T-helper 2 cell treated with Interferon-gamma antibody and Interleukin-4, amounts not matched to agents 5 μg/mL and 100 μg/mL, for 36 hours (primary cell): ENCODE results near the gene TNFAIP3.
A peak's percentile ranks its signal among the peaks of the same experiment; 100 is the strongest.

Experiments used
- DNase-seq: peaks from one replicate; pipeline ENCODE4 v3.0.0; 2021; ENCODE audit warnings: low spot score
- H3K27ac Mint-ChIP-seq: one replicate; pipeline ENCODE4 v1.8.0; 2021; ENCODE audit warnings: mild to moderate bottlenecking, mixed read lengths
- H3K27me3 Mint-ChIP-seq: one replicate; pipeline ENCODE4 v1.8.0; 2021; ENCODE audit warnings: low read depth, mixed read lengths
- H3K36me3 Mint-ChIP-seq: one replicate; pipeline ENCODE4 v1.8.0; 2021; ENCODE audit warnings: low read depth, mixed read lengths
- H3K4me1 Mint-ChIP-seq: one replicate; pipeline ENCODE4 v1.8.0; 2021; ENCODE audit warnings: low read depth, mixed read lengths
- H3K4me3 Mint-ChIP-seq: one replicate; pipeline ENCODE4 v1.8.0; 2022; ENCODE audit warnings: mild to moderate bottlenecking, moderate library complexity, mixed read lengths
- H3K9me3 Mint-ChIP-seq: one replicate; pipeline ENCODE4 v1.8.0; 2021; ENCODE audit warnings: mixed read lengths

Gene TNFAIP3

GRCh38 chr6:137866914-137867684 lies at the start of gene TNFAIP3:
Gene TNFAIP3, plus strand, starts transcription at chr6:137867259. Its CDS starts 3,969 bp downstream, at chr6:137871228.
- no peaks in the 10 kb centered on the region for H3K9me3 Mint-ChIP-seq
- H3K4me1 Mint-ChIP-seq: peaks cover 42% of the 10 kb centered on the region
- H3K4me3 Mint-ChIP-seq: peak within 1 kb of the TSS; percentile 89
- no peaks in the 10 kb centered on the region for H3K27me3 Mint-ChIP-seq
- peaks cover 29% of the 10 kb centered on the region for H3K36me3 Mint-ChIP-seq
- peak; percentile 97 for DNase-seq
- H3K27ac Mint-ChIP-seq: peak within 1 kb of the TSS; percentile 88

- DNase-seq: no peak
- H3K9me3 Mint-ChIP-seq: no peaks in the 10 kb centered on the region
- H3K27ac Mint-ChIP-seq: peak overlapping the region; percentile 58
- peaks cover 3% of the 10 kb centered on the region for H3K36me3 Mint-ChIP-seq
- peaks cover 50% of the 10 kb centered on the region for H3K4me1 Mint-ChIP-seq
- no peaks in the 10 kb centered on the region for H3K27me3 Mint-ChIP-seq
- no peak overlapping the region for H3K4me3 Mint-ChIP-seq
Observed at GRCh38 chr6:137818440-137818839, 48.6 kb upstream of the TNFAIP3 start.

GRCh38 chr6:137819740-137820139 lies 47.3 kb upstream of the TNFAIP3 start:
- peaks cover 3% of the 10 kb centered on the region for H3K36me3 Mint-ChIP-seq
- H3K4me1 Mint-ChIP-seq: peaks cover 62% of the 10 kb centered on the region
- peak; percentile 41 for DNase-seq
- H3K9me3 Mint-ChIP-seq: no peaks in the 10 kb centered on the region
- peak overlapping the region; percentile 81 for H3K27ac Mint-ChIP-seq
- no peaks in the 10 kb centered on the region for H3K27me3 Mint-ChIP-seq
- H3K4me3 Mint-ChIP-seq: peak overlapping the region; percentile 46

GRCh38 chr6:137820425-137820824 lies 46.6 kb upstream of the TNFAIP3 start:
- no peak for DNase-seq
- Mint-ChIP-seq H3K9me3 (no peaks in the 10 kb centered on the region), H3K4me3 (no peak overlapping the region), H3K4me1 (peaks cover 68% of the 10 kb centered on the region), H3K27me3 (no peaks in the 10 kb centered on the region), H3K36me3 (peaks cover 3% of the 10 kb centered on the region), H3K27ac (peak overlapping the region; percentile 81)

- Mint-ChIP-seq H3K27me3 (no peaks in the 10 kb centered on the region), H3K9me3 (no peaks in the 10 kb centered on the region), H3K36me3 (peaks cover 3% of the 10 kb centered on the region), H3K4me1 (peaks cover 65% of the 10 kb centered on the region), H3K4me3 (no peak overlapping the region), H3K27ac (no peak overlapping the region)
- DNase-seq: no peak
Observed at GRCh38 chr6:137820952-137821351, 46.1 kb upstream of the TNFAIP3 start.

GRCh38 chr6:137821491-137821890 lies 45.6 kb upstream of the TNFAIP3 start:
- H3K4me3 Mint-ChIP-seq: no peak overlapping the region
- no peaks in the 10 kb centered on the region for H3K9me3 Mint-ChIP-seq
- no peak overlapping the region for H3K27ac Mint-ChIP-seq

GRCh38 chr6:137823826-137824555 lies 43.1 kb upstream of the TNFAIP3 start:
- Mint-ChIP-seq H3K4me1 (peaks cover 74% of the 10 kb centered on the region), H3K9me3 (no peaks in the 10 kb centered on the region), H3K27me3 (no peaks in the 10 kb centered on the region), H3K36me3 (peaks cover 3% of the 10 kb centered on the region), H3K27ac (peak overlapping the region; percentile 98), H3K4me3 (peak overlapping the region; percentile 79)
- peak; percentile 84 for DNase-seq

More at GRCh38 chr6:137821491-137821890, 45.6 kb upstream of the TNFAIP3 start:
- Mint-ChIP-seq H3K27me3 (no peaks in the 10 kb centered on the region), H3K4me1 (peaks cover 62% of the 10 kb centered on the region), H3K36me3 (peaks cover 3% of the 10 kb centered on the region)
- DNase-seq: no peak

- peak overlapping the region; percentile 98 for H3K27ac Mint-ChIP-seq
- DNase-seq: no peak
- H3K36me3 Mint-ChIP-seq: peaks cover 3% of the 10 kb centered on the region
- no peaks in the 10 kb centered on the region for H3K27me3 Mint-ChIP-seq
- peaks cover 76% of the 10 kb centered on the region for H3K4me1 Mint-ChIP-seq
- peak overlapping the region; percentile 79 for H3K4me3 Mint-ChIP-seq
- no peaks in the 10 kb centered on the region for H3K9me3 Mint-ChIP-seq
Observed at GRCh38 chr6:137824556-137824879, 42.5 kb upstream of the TNFAIP3 start.

- peaks cover 3% of the 10 kb centered on the region for H3K36me3 Mint-ChIP-seq
- H3K4me3 Mint-ChIP-seq: peak overlapping the region; percentile 79
- peak overlapping the region; percentile 98 for H3K27ac Mint-ChIP-seq
- no peaks in the 10 kb centered on the region for H3K27me3 Mint-ChIP-seq
- peaks cover 76% of the 10 kb centered on the region for H3K4me1 Mint-ChIP-seq
- no peak for DNase-seq
- no peaks in the 10 kb centered on the region for H3K9me3 Mint-ChIP-seq
Observed at GRCh38 chr6:137824896-137825295, 42.2 kb upstream of the TNFAIP3 start.

- H3K36me3 Mint-ChIP-seq: no peaks in the 10 kb centered on the region
- peaks cover 70% of the 10 kb centered on the region for H3K4me1 Mint-ChIP-seq
- no peak overlapping the region for H3K4me3 Mint-ChIP-seq
- H3K27me3 Mint-ChIP-seq: no peaks in the 10 kb centered on the region
- H3K9me3 Mint-ChIP-seq: no peaks in the 10 kb centered on the region
- peak overlapping the region; percentile 84 for H3K27ac Mint-ChIP-seq
- DNase-seq: no peak
Observed at GRCh38 chr6:137827411-137827940, 39.6 kb upstream of the TNFAIP3 start.

- peak overlapping the region; percentile 84 for H3K27ac Mint-ChIP-seq
- peaks cover 67% of the 10 kb centered on the region for H3K4me1 Mint-ChIP-seq
- H3K4me3 Mint-ChIP-seq: peak overlapping the region; percentile 43
Observed at GRCh38 chr6:137827977-137828810, 38.9 kb upstream of the TNFAIP3 start.

GRCh38 chr6:137829641-137830083 lies 37.4 kb upstream of the TNFAIP3 start:
- Mint-ChIP-seq H3K36me3 (peaks cover 2% of the 10 kb centered on the region), H3K9me3 (peaks cover 8% of the 10 kb centered on the region), H3K4me1 (peaks cover 53% of the 10 kb centered on the region), H3K4me3 (no peak overlapping the region), H3K27me3 (no peaks in the 10 kb centered on the region), H3K27ac (peak overlapping the region; percentile 52)
- no peak for DNase-seq

More at GRCh38 chr6:137827977-137828810, 38.9 kb upstream of the TNFAIP3 start:
- DNase-seq: peak; percentile 72
- Mint-ChIP-seq H3K36me3 (no peaks in the 10 kb centered on the region), H3K27me3 (no peaks in the 10 kb centered on the region), H3K9me3 (no peaks in the 10 kb centered on the region)

GRCh38 chr6:137830511-137830911 lies 36.5 kb upstream of the TNFAIP3 start:
- Mint-ChIP-seq H3K36me3 (peaks cover 2% of the 10 kb centered on the region), H3K27me3 (no peaks in the 10 kb centered on the region), H3K9me3 (peaks cover 8% of the 10 kb centered on the region), H3K4me1 (peaks cover 46% of the 10 kb centered on the region), H3K4me3 (peak overlapping the region; percentile 20), H3K27ac (peak overlapping the region; percentile 58)
- peak; percentile 51 for DNase-seq
